A673 (cell line): Measurements from ENCODE around the gene MS4A15.

Experiments
- CTCF ChIP-seq: fragments of 300-800, 200-600 bp; sonication (generic); conservative IDR thresholded peaks from 2 replicates; pipeline ENCODE4 v1.5.1; 2017; ENCODE audit warnings: low read depth, mild to moderate bottlenecking, antibody characterized with exemption, low read length, moderate library complexity, mixed read lengths
- EZH2 ChIP-seq: fragments of 200-600 bp; sonication (generic); IDR thresholded peaks from 2 replicates; pipeline ENCODE4 v1.6.1; 2017; ENCODE audit warnings: borderline replicate concordance, low read depth, mild to moderate bottlenecking, mixed read lengths, antibody characterized with exemption, low read length; ENCODE audit not compliant: poor library complexity, severe bottlenecking

- TF ChIP-seq CTCF: no peak
- TF ChIP-seq EZH2: no peak
These were observed 34.7 kb downstream of the MS4A15 start for GRCh38 chr11:60791153-60791933.
